ENCODE data around the gene TMEM140.

Gene TMEM140

GRCh38 chr7:135177028-135177696, 29.3 kb downstream of the TMEM140 start:
- Histone ChIP-seq H3K4me1 (ENCODE audit: low read depth, poor library complexity, severe bottlenecking) (no peaks in the 10 kb centered on the region), H3K27me3 (ENCODE audit: insufficient read depth, low read depth) (no peaks in the 10 kb centered on the region), H3K79me2 (ENCODE audit: insufficient read depth, low read depth) (no peaks in the 10 kb centered on the region), H3K27ac (no peak overlapping the region), H4K20me1 (ENCODE audit: insufficient read depth) (no peaks in the 10 kb centered on the region), H3K4me2 (no peak overlapping the region), H2AFZ (ENCODE audit: low read depth) (no peak overlapping the region), H3K36me3 (ENCODE audit: insufficient read depth) (no peaks in the 10 kb centered on the region), H3K4me3 (IDR thresholded peaks at IDR 0.05; ENCODE audit: insufficient read depth, low read depth, low read length) (no peak overlapping the region), H3K9ac (no peak overlapping the region)
- TF ChIP-seq CTCF (conservative IDR thresholded peaks at IDR 0.05; ENCODE audit: low read depth, low read length): no peak

GRCh38 chr7:135178364-135178763, 30.5 kb downstream of the TMEM140 start:
- no peak for TF ChIP-seq CTCF (conservative IDR thresholded peaks at IDR 0.05; ENCODE audit: low read depth, low read length)
- no peak overlapping the region for H3K4me2 ChIP-seq
- no peak overlapping the region for H2AFZ ChIP-seq (ENCODE audit: low read depth)
- H3K4me1 ChIP-seq (ENCODE audit: low read depth, poor library complexity, severe bottlenecking): no peaks in the 10 kb centered on the region
- no peak overlapping the region for H3K4me3 ChIP-seq (IDR thresholded peaks at IDR 0.05; ENCODE audit: insufficient read depth, low read depth, low read length)
- H3K36me3 ChIP-seq (ENCODE audit: insufficient read depth): no peaks in the 10 kb centered on the region
- no peak overlapping the region for H3K9ac ChIP-seq
- no peaks in the 10 kb centered on the region for H4K20me1 ChIP-seq (ENCODE audit: insufficient read depth)
- no peaks in the 10 kb centered on the region for H3K27me3 ChIP-seq (ENCODE audit: insufficient read depth, low read depth)
- H3K27ac ChIP-seq: no peak overlapping the region
- H3K79me2 ChIP-seq (ENCODE audit: insufficient read depth, low read depth): no peaks in the 10 kb centered on the region

GRCh38 chr7:135179321-135179925, 31.6 kb downstream of the TMEM140 start:
- H3K36me3 ChIP-seq (ENCODE audit: insufficient read depth): no peaks in the 10 kb centered on the region
- no peak overlapping the region for H3K4me2 ChIP-seq
- H3K27ac ChIP-seq: no peak overlapping the region
- H2AFZ ChIP-seq (ENCODE audit: low read depth): no peak overlapping the region
- H4K20me1 ChIP-seq (ENCODE audit: insufficient read depth): no peaks in the 10 kb centered on the region
- no peak overlapping the region for H3K4me3 ChIP-seq (IDR thresholded peaks at IDR 0.05; ENCODE audit: insufficient read depth, low read depth, low read length)
- H3K4me1 ChIP-seq (ENCODE audit: low read depth, poor library complexity, severe bottlenecking): no peaks in the 10 kb centered on the region
- H3K9ac ChIP-seq: no peak overlapping the region
- no peaks in the 10 kb centered on the region for H3K27me3 ChIP-seq (ENCODE audit: insufficient read depth, low read depth)
- no peaks in the 10 kb centered on the region for H3K79me2 ChIP-seq (ENCODE audit: insufficient read depth, low read depth)
- no peak for TF ChIP-seq CTCF (conservative IDR thresholded peaks at IDR 0.05; ENCODE audit: low read depth, low read length)

- H3K27ac ChIP-seq: no peak overlapping the region
- no peaks in the 10 kb centered on the region for H3K36me3 ChIP-seq (ENCODE audit: insufficient read depth)
- H2AFZ ChIP-seq (ENCODE audit: low read depth): no peak overlapping the region
- H3K27me3 ChIP-seq (ENCODE audit: insufficient read depth, low read depth): no peaks in the 10 kb centered on the region
- TF ChIP-seq CTCF (conservative IDR thresholded peaks at IDR 0.05; ENCODE audit: low read depth, low read length): no peak
- H3K9ac ChIP-seq: no peak overlapping the region
- peaks cover 4% of the 10 kb centered on the region for H3K4me1 ChIP-seq (ENCODE audit: low read depth, poor library complexity, severe bottlenecking)
- H3K4me2 ChIP-seq: no peak overlapping the region
- no peaks in the 10 kb centered on the region for H4K20me1 ChIP-seq (ENCODE audit: insufficient read depth)
- H3K79me2 ChIP-seq (ENCODE audit: insufficient read depth, low read depth): no peaks in the 10 kb centered on the region
- no peak overlapping the region for H3K4me3 ChIP-seq (IDR thresholded peaks at IDR 0.05; ENCODE audit: insufficient read depth, low read depth, low read length)
Measured at GRCh38 chr7:135180122-135180521, 32.2 kb downstream of the TMEM140 start.
